Keratinocyte (primary cell): ENCODE measurements around the gene TLL2. TPM values are rescaled to one million over a fixed set of nuclear protein-coding genes. Genes with fewer than 3 reads are reported as not detected.

ENCODE experiments used
- DNase-seq: peaks from one replicate; pipeline ENCODE4 v3.0.0-alpha.2; 2011; ENCODE audit warnings: low read depth, missing footprints, low spot score
- FAIRE-seq: peaks from 2 replicates; lab custom pipeline; 2011; peaks lifted over from hg19 to GRCh38; lab: Jason Lieb, UNC
- H2AFZ ChIP-seq: 2 replicates; pipeline ENCODE4 v1.6.0; 2012; ENCODE audit warnings: low read length, control low read depth, inconsistent platforms; ENCODE audit not compliant: control insufficient read depth
- H3K27ac ChIP-seq: 2 replicates; pipeline ENCODE4 v1.5.1; 2011; ENCODE audit warnings: low read length; ENCODE audit not compliant: control insufficient read depth, insufficient read depth
- H3K27me3 ChIP-seq: 3 replicates; pipeline ENCODE4 v1.6.0; 2011; ENCODE audit warnings: low read length; ENCODE audit not compliant: control insufficient read depth, insufficient read depth; ENCODE audit errors: extremely low read depth
- H3K36me3 ChIP-seq, 2 experiments: 2 replicates in 1 of 2; 3 replicates in 1 of 2; pipeline ENCODE4 v1.5.1; 2011; ENCODE audit warnings: low read length in 2 of 2, mild to moderate bottlenecking in 1 of 2; ENCODE audit not compliant: control insufficient read depth in 2 of 2, insufficient read depth in 2 of 2; ENCODE audit errors: extremely low read depth in 1 of 2
- H3K4me1 ChIP-seq: 3 replicates; pipeline ENCODE4 v1.5.1; 2011; ENCODE audit warnings: low read length; ENCODE audit not compliant: control insufficient read depth, insufficient read depth; ENCODE audit errors: extremely low read depth
- H3K4me2 ChIP-seq: 3 replicates; pipeline ENCODE4 v1.6.0; 2011; ENCODE audit warnings: low read depth, low read length; ENCODE audit not compliant: control insufficient read depth, insufficient read depth; ENCODE audit errors: extremely low read depth
- H3K4me3 ChIP-seq, 3 experiments: fragments of 200-600 bp in 1 of 3; sonication (generic) in 1 of 3; 2 replicates in 2 of 3; 3 replicates in 1 of 3; pipeline ENCODE4 v1.5.1; 2011 to 2016; ENCODE audit warnings: low read length in 3 of 3, mild to moderate bottlenecking in 3 of 3, control low read depth in 2 of 3, inconsistent platforms in 1 of 3, low read depth in 1 of 3, mixed read lengths in 1 of 3, mixed run types in 1 of 3, moderate library complexity in 1 of 3; ENCODE audit not compliant: control insufficient read depth in 2 of 3, insufficient read depth in 2 of 3; ENCODE audit errors: extremely low read depth in 1 of 3
- H3K79me2 ChIP-seq: 2 replicates; pipeline ENCODE4 v1.6.0; 2012; ENCODE audit warnings: low read length; ENCODE audit not compliant: control insufficient read depth, insufficient read depth
- H3K9ac ChIP-seq: 3 replicates; pipeline ENCODE4 v1.6.0; 2011; ENCODE audit warnings: low read length; ENCODE audit not compliant: control insufficient read depth, insufficient read depth; ENCODE audit errors: extremely low read depth
- H3K9me1 ChIP-seq: 3 replicates; pipeline ENCODE4 v1.6.0; 2011; ENCODE audit warnings: low read length; ENCODE audit not compliant: control insufficient read depth, insufficient read depth; ENCODE audit errors: extremely low read depth
- H3K9me3 ChIP-seq: 2 replicates; pipeline ENCODE4 v1.5.1; 2012; ENCODE audit warnings: low read depth, low read length; ENCODE audit not compliant: control insufficient read depth
- H4K20me1 ChIP-seq: 3 replicates; pipeline ENCODE4 v1.6.0; 2011; ENCODE audit warnings: low read length; ENCODE audit not compliant: control insufficient read depth, insufficient read depth; ENCODE audit errors: extremely low read depth
- CTCF ChIP-seq, 3 experiments: IDR thresholded peaks in 1 of 3; conservative IDR thresholded peaks in 1 of 3; optimal IDR thresholded peaks in 1 of 3; 2 replicates in 2 of 3; 3 replicates in 1 of 3; pipeline versions ENCODE3 to v1.5.1; 2011; ENCODE audit warnings: low read length in 3 of 3, mild to moderate bottlenecking in 3 of 3, moderate library complexity in 2 of 3, control low read depth in 1 of 3, inconsistent platforms in 1 of 3; ENCODE audit not compliant: insufficient read depth in 2 of 3; ENCODE audit errors: extremely low read depth in 1 of 3
- EZH2 ChIP-seq: IDR thresholded peaks from one replicate; pipeline ENCODE4 v1.6.1; 2012; ENCODE audit warnings: inconsistent platforms, mild to moderate bottlenecking, low read length, moderate library complexity
- dilution Hi-C: fragments of 300-500 bp; cut with MboI; formaldehyde crosslinking; loops from one replicate; pipeline ENCODE4 v1.7.0; 2020; ENCODE audit warnings: low sequenced_read_pairs; ENCODE audit not compliant: extremely low pct_ligation_motif_present
- polyA plus RNA-seq, 5 experiments: library from polyadenylated mRNA; depleted of rRNA in 3 of 5; stranded (reverse) in 3 of 5; stranded (forward) in 1 of 5; unstranded in 1 of 5; fragments of >200 nt; gene quantifications; 1 replicate in 1 of 5; 2 replicates in 3 of 5; 3 replicates in 1 of 5; pipeline versions ENCODE4 v1.2.1 to v1.2.3, GENCODE V29; 2011 to 2012; ENCODE audit warnings: missing spikeins in 2 of 5, low read depth in 1 of 5, low replicate concordance in 1 of 5

Gene TLL2
- polyA plus RNA-seq, 1 donor (not counting 4 experiments of a cell fraction or from before 2014, with no cell fraction given): 0.83 TPM

GRCh38 chr10:96456296-96456840 is 57.4 kb downstream of the TLL2 start:
- no peaks in the 10 kb centered on the region for H3K9me1 ChIP-seq
- no peaks in the 10 kb centered on the region for H3K79me2 ChIP-seq
- H3K4me1 ChIP-seq: no peaks in the 10 kb centered on the region
- no peak overlapping the region for H3K27ac ChIP-seq
- no peaks in the 10 kb centered on the region for H3K27me3 ChIP-seq
- H3K36me3 ChIP-seq: no peaks in the 10 kb centered on the region
- no peak overlapping the region for H3K9ac ChIP-seq
- no peak overlapping the region for H3K4me3 ChIP-seq
- no peaks in the 10 kb centered on the region for H3K9me3 ChIP-seq
- H2AFZ ChIP-seq: no peak overlapping the region
- DNase-seq (no peak), FAIRE-seq (no peak)
- H4K20me1 ChIP-seq: no peaks in the 10 kb centered on the region
- H3K4me2 ChIP-seq: no peak overlapping the region
- no peak for TF ChIP-seq EZH2
- no peak for TF ChIP-seq CTCF (optimal IDR thresholded peaks at IDR 0.05 in 1 of 3, IDR thresholded peaks at IDR 0.05 in 1 of 3, conservative IDR thresholded peaks at IDR 0.05 in 1 of 3; ENCODE audit: extremely low read depth in 1 of 3, insufficient read depth in 2 of 3, low read length in 3 of 3)
- dilution Hi-C loops: no loop called here

GRCh38 chr10:96453856-96454583 is 59.7 kb downstream of the TLL2 start:
- H3K9ac ChIP-seq: no peak overlapping the region
- TF ChIP-seq CTCF (optimal IDR thresholded peaks at IDR 0.05 in 1 of 3, IDR thresholded peaks at IDR 0.05 in 1 of 3, conservative IDR thresholded peaks at IDR 0.05 in 1 of 3; ENCODE audit: extremely low read depth in 1 of 3, insufficient read depth in 2 of 3, low read length in 3 of 3) (no peak), EZH2 (no peak)
- no peak overlapping the region for H3K4me2 ChIP-seq
- H3K4me3 ChIP-seq: no peak overlapping the region
- H2AFZ ChIP-seq: no peak overlapping the region
- no peaks in the 10 kb centered on the region for H3K9me3 ChIP-seq
- dilution Hi-C loops: no loop called here
- FAIRE-seq (no peak), DNase-seq (no peak)
- H3K9me1 ChIP-seq: no peaks in the 10 kb centered on the region
- no peaks in the 10 kb centered on the region for H4K20me1 ChIP-seq
- no peaks in the 10 kb centered on the region for H3K36me3 ChIP-seq
- H3K27me3 ChIP-seq: no peaks in the 10 kb centered on the region
- no peak overlapping the region for H3K27ac ChIP-seq
- no peaks in the 10 kb centered on the region for H3K79me2 ChIP-seq
- no peaks in the 10 kb centered on the region for H3K4me1 ChIP-seq
